ENCODE data around the gene NLRC5.

GRCh38 chr16:56994311-56994710 lies 5.0 kb downstream of the NLRC5 start:
- TF ChIP-seq POLR2A (IDR thresholded peaks at IDR 0.05) (no peak), CTCF (IDR thresholded peaks at IDR 0.05) (no peak)

Measured in Peyer's patch (tissue), 4 donors.